Measurements from ENCODE around the gene NEO1. TPM values are rescaled to one million over a fixed set of nuclear protein-coding genes. Genes with fewer than 3 reads are reported as not detected.

NEO1 gene
- total and polyA plus RNA-seq, 9 of the 15 experiments (the other 6 are each of a cell fraction or from before 2014, with no cell fraction given), result 0.08 to 1.7 (median 0.48) TPM

DNA sequence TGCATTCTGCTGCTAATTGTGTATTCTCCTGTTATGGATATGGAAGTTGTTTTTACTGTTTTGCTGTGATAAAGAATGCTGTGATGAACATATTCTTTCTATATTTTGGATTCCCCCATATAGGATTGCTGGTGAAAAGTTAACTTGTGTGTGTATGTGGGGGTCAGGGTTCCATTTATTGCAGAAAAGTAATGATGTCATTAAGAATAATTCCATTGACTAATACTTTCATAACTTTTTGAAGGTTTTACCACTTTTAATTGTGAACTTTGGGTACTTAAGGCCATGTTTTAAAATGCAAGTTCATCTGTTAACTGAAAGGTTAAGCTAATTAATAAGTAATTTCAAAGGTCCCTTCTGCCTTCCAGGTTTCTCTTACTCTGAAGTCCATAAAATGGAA lies 6.2 kb downstream of the NEO1 start:
- ATAC-seq, result no peak
- Histone ChIP-seq H3K79me2 (ENCODE audit: control insufficient read depth, insufficient read depth, low read length) (no peaks in the 10 kb centered on the region), H4K20me1 (replicated peaks; ENCODE audit: control insufficient read depth, insufficient read depth, low read length) (no peaks in the 10 kb centered on the region), H3K27me3 (ENCODE audit: control insufficient read depth in 2 of 2, insufficient read depth in 2 of 2, low read length in 2 of 2) (peaks cover 0 to 5% of the 10 kb centered on the region in 2 experiments; a peak in 3 of 5 replicates), H3K9me1 (ENCODE audit: control insufficient read depth, insufficient read depth, low read length) (no peaks in the 10 kb centered on the region), H3K4me1 (replicated peaks in 1 of 2; ENCODE audit: control insufficient read depth in 2 of 2, insufficient read depth in 2 of 2, low read length in 2 of 2) (no peaks in the 10 kb centered on the region), H3K4me3 (no peak overlapping the region), H3K9me3 (replicated peaks; ENCODE audit: control insufficient read depth, insufficient read depth, low read depth, low read length) (no peaks in the 10 kb centered on the region), H3K36me3 (ENCODE audit: control insufficient read depth, insufficient read depth, low read length) (no peaks in the 10 kb centered on the region), H3K9ac (ENCODE audit: insufficient read depth in 1 of 2, low read depth in 2 of 2, low read length in 2 of 2) (no peak overlapping the region), H3K27ac (ENCODE audit: extremely low read depth, low read depth, low read length) (no peak overlapping the region), H2AFZ (ENCODE audit: low read depth, low read length) (no peak overlapping the region), H3K4me2 (ENCODE audit: insufficient read depth, low read length) (no peak overlapping the region)
- intact Hi-C loops (cut with micrococcal nuclease) (no loop called here), in situ Hi-C loops (cut with MboI) (no loop called here)
- no peak for FAIRE-seq
- no TSS peak for BruUV-seq (replicated peaks)
- POLR2A ChIA-PET, result no interaction called here
- TF ChIP-seq, protein P1, sequence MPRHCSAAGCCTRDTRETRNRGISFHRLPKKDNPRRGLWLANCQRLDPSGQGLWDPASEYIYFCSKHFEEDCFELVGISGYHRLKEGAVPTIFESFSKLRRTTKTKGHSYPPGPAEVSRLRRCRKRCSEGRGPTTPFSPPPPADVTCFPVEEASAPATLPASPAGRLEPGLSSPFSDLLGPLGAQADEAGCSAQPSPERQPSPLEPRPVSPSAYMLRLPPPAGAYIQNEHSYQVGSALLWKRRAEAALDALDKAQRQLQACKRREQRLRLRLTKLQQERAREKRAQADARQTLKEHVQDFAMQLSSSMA (CRISPR knock-in tag; IDR thresholded peaks at IDR 0.05), result no peak
- TF ChIP-seq, protein P2, sequence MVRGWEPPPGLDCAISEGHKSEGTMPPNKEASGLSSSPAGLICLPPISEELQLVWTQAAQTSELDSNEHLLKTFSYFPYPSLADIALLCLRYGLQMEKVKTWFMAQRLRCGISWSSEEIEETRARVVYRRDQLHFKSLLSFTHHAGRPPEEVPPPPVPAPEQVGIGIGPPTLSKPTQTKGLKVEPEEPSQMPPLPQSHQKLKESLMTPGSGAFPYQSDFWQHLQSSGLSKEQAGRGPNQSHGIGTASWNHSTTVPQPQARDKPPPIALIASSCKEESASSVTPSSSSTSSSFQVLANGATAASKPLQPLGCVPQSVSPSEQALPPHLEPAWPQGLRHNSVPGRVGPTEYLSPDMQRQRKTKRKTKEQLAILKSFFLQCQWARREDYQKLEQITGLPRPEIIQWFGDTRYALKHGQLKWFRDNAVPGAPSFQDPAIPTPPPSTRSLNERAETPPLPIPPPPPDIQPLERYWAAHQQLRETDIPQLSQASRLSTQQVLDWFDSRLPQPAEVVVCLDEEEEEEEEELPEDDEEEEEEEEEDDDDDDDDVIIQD (CRISPR knock-in tag; IDR thresholded peaks at IDR 0.05), result no peak
- TF ChIP-seq ETV6 (IDR thresholded peaks at IDR 0.05; ENCODE audit: borderline replicate concordance in 1 of 2, low read depth in 2 of 2, low read length in 1 of 2) (no peak), ETV6 (CRISPR knock-in tag; IDR thresholded peaks at IDR 0.05; ENCODE audit: borderline replicate concordance) (no peak), ZNF174 (CRISPR knock-in tag; IDR thresholded peaks at IDR 0.05) (no peak)
- no peak for DNase-seq (ENCODE audit: extremely low read depth in 1 of 4, low spot score in 3 of 4)
- CTCF ChIA-PET (ENCODE audit: low intra/inter-chr PET ratio), result no interaction called here
